ENCODE measurements around the gene CHAMP1. TPM values are rescaled to one million over a fixed set of nuclear protein-coding genes. Genes with fewer than 3 reads are reported as not detected.

Gene CHAMP1
- total and polyA plus RNA-seq, 2 of the 4 experiments (the other 2 are of a cell fraction): 13.3 to 32.7 TPM

- Histone ChIP-seq H3K79me1 (ENCODE audit: low read depth in 1 of 2, low read length in 2 of 2) (no peaks in the 10 kb centered on the region), H3K18ac (ENCODE audit: low read depth, low read length) (no peak overlapping the region), H2BK15ac (ENCODE audit: low read depth, low read length) (no peak overlapping the region), H2BK120ac (ENCODE audit: low read depth, low read length) (no peak overlapping the region), H3K9ac (ENCODE audit: low read depth, low read length) (no peak overlapping the region), H3K9me1 (ENCODE audit: insufficient read depth, low read length) (no peaks in the 10 kb centered on the region; the same call in 1 of the 2 replicates), H3K4me2 (ENCODE audit: low read depth, low read length) (no peak overlapping the region), H4K91ac (ENCODE audit: insufficient read depth, low read depth, low read length) (no peak overlapping the region), H2AFZ (replicated peaks; ENCODE audit: low read length, poor library complexity) (no peak overlapping the region), H3K4ac (ENCODE audit: low read depth, low read length) (no peak overlapping the region), H3K27me3 (ENCODE audit: control insufficient read depth, insufficient read depth, low read length) (peaks cover 2% of the 10 kb centered on the region; the same call in 1 of the 2 replicates), H3K56ac (ENCODE audit: extremely low read depth, insufficient read depth, low read length) (no peak overlapping the region), H3K4me3 (ENCODE audit: insufficient read depth, low read depth, low read length) (no peak overlapping the region), H3K4me1 (ENCODE audit: control insufficient read depth, insufficient read depth, low read length) (peaks cover 2% of the 10 kb centered on the region), H2AK5ac (ENCODE audit: low read depth, low read length) (no peak overlapping the region), H2AK9ac (replicated peaks; ENCODE audit: low read depth, low read length, poor library complexity) (no peak overlapping the region), H3K9me3 (ENCODE audit: control insufficient read depth, insufficient read depth, low read length) (no peaks in the 10 kb centered on the region; the same call in 1 of the 2 replicates), H4K5ac (ENCODE audit: low read depth, low read length) (no peak overlapping the region), H3K27ac (ENCODE audit: insufficient read depth, low read length) (no peak overlapping the region), H2BK5ac (ENCODE audit: low read depth, low read length, poor library complexity, severe bottlenecking) (no peak overlapping the region), H4K20me1 (ENCODE audit: insufficient read depth, low read length) (no peaks in the 10 kb centered on the region), H2BK20ac (ENCODE audit: low read depth, low read length) (no peak overlapping the region), H3K36me3 (ENCODE audit: control insufficient read depth, insufficient read depth, low read length) (no peaks in the 10 kb centered on the region), H3K14ac (replicated peaks; ENCODE audit: low read depth, low read length) (no peak overlapping the region), H3K23ac (ENCODE audit: low read depth, low read length) (no peak overlapping the region), H4K8ac (ENCODE audit: low read depth in 2 of 2, low read length in 2 of 2) (no peak overlapping the region)
- TF ChIP-seq SMC3 (IDR thresholded peaks at IDR 0.05; ENCODE audit: low read depth, low read length) (no peak), CTCF (conservative IDR thresholded peaks at IDR 0.05; ENCODE audit: low read depth, low read length) (no peak), MAZ (IDR thresholded peaks at IDR 0.05; ENCODE audit: borderline replicate concordance, low read depth, low read length) (no peak), POLR2A (IDR thresholded peaks at IDR 0.05; ENCODE audit: low read depth, low read length) (no peak), CHD1 (IDR thresholded peaks at IDR 0.05; ENCODE audit: low read depth, low read length) (no peak)
- in situ Hi-C loops (cut with MboI; ENCODE audit: low sequenced_read_pairs) (no loop called here), intact Hi-C loops (cut with micrococcal nuclease) (loop anchor here (1.0 kb wide), 1 partner anchor 20 kb away; no protein-coding TSS in a partner anchor), dilution Hi-C loops (cut with HindIII; ENCODE audit: low sequenced_read_pairs, unreplicated experiment) (no loop called here)
- WGBS, 2 experiments (ENCODE audit: extremely low coverage in 2 of 2, insufficient read length in 1 of 2): 93% methylated on average over 3 of the region's 5 CpGs; no CpG with 5 or more reads in 1 of the 2 experiments
- ChIA-PET POLR2A (ENCODE audit: unreplicated experiment) (no interaction called here), CTCF (interaction anchor here (1.0 kb wide), 1 partner anchor 11 kb away, joined by 3 read pairs; no protein-coding TSS in a partner anchor)
- no peak for DNase-seq
- BruUV-seq (replicated peaks): no TSS peak
- no peak for ATAC-seq (ENCODE audit: low read depth)
Observed at GRCh38 chr13:114338959-114339358, 24.7 kb downstream of the CHAMP1 start.

Measured in IMR-90 (cell line).